GF-D8 (cell line): Measurements from ENCODE around the gene RAB27A.
"Not testable (repeated sequence)": the region's sequence is repeated elsewhere in the genome, so short reads cannot be mapped to it uniquely, and the experiment has no call there.

Experiments
- DNase-seq: peaks from one replicate; lab custom pipeline; 2025; lab: John Stamatoyannopoulos, UW

The RAB27A gene

DNA sequence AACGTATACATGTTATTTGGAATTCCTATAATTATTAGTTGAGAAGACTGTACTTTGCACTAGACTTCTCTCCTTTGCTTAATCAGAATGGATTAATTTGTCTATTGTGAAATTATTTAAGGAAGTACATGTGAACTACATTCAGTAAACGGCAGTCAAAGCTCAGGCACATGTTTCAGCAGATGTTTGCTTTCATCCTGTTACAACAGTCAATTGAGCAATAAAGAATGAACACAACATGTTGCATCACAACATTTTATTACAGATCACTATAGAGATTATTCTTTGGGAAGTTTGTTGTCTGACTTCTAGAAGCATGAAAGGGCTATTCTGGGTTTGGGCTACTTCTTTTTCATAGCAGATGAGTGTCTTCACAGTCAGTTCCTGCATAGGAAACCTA lies 39.2 kb downstream of the RAB27A start:
- peak; percentile 89 for DNase-seq

DNA sequence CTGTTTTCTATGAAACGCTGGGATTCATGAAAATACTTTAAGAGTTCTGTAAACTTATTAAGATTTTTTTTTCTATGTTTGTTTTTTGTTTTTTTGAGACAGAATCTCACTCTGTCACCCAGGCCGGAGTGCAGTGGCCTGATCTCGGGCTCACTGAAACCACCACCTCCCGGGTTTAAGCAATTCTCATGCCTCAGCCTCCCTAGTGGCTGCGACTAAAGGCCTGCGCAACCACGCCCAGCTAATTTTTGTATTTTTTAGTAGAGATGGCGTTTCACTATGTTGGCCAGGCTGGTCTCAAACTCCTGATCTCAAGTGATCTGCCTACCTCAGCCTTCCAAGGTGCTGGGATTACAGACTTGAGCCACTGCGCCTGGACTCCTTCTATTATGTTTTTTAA lies 39.7 kb downstream of the RAB27A start:
- not testable (repeated sequence) for DNase-seq

DNA sequence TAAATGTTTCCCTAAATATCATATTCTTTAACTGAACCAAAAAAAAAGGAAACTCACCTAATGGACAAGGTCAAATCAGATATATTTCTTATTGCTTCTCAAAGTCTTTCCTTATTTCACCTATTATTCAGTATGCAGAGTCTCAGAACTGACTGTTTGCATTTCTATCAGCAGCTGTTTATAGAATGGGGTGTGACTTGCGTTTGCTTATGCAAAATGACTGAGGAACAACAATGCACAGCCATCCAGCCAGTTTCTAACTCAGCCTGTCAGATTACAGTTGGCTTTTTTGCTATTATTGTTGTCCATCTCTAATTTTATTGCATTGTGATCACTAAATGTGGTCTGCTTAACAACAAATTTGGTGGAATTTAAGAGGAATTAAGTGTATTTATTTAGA lies 40.7 kb downstream of the RAB27A start:
- no peak for DNase-seq

GRCh38 chr15:55247766-55248427 lies 41.7 kb downstream of the RAB27A start:
- peak; percentile 12 for DNase-seq

DNA sequence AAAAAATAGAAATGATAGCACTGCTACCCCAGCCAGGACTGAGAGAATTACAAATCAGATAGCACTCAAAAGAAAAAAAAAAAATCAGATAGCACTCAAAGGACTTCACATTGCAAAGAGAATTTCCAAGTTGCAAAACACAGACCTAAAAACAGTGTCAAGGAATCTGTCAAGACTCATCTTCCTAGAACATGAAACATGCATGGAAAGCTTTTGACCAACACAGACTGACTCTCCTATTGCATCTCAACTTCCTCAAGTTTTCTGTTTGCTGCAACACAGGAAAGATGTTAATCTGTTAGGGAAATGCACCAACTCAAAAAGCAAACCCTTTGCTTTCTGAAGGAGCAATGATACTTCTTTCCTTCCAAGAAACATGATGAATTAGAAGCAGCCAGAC lies 42.3 kb downstream of the RAB27A start:
- DNase-seq, result peak; percentile 49

GRCh38 chr15:55246567-55246966 lies 43.0 kb downstream of the RAB27A start:
- no peak for DNase-seq

- no peak for DNase-seq
These were observed 44.6 kb downstream of the RAB27A start for GRCh38 chr15:55245059-55245458.

- DNase-seq, result no peak
These were observed 47.7 kb downstream of the RAB27A start for GRCh38 chr15:55241891-55242290.

- no peak for DNase-seq
These were observed 48.4 kb downstream of the RAB27A start for GRCh38 chr15:55241186-55241585.

- no peak for DNase-seq
These were observed 49.4 kb downstream of the RAB27A start for GRCh38 chr15:55240125-55240760.

DNA sequence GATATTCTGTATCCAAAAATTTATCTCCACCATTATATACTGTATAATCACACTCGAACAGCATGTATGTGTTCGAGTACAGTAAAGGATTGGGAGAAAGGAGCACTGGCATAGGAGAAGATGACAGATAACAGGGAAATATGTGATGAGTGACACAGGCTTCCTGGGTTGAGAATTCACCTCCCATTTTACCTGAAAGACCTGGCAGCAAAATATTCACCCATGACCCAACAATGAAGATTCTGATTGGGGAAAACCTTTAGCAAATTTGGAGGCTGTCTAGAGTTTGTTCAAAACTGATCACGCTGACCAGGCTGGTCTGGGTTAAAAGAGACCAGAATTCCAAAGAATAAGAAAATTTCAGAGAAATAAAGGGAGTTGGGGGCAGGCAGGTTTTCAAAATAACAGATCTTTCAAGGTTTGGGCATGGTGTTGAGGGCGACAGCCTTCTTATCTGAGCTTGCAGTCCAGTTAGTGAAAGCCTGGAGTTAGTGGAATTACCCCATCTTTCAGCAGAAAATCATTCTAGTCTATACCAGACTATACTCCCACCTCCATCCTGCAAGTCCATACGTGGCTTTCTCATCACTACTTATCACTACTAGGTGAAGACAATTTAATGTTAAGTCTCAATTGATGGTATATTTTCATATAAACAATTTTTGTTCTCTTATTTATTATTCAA lies 50.0 kb downstream of the RAB27A start:
- DNase-seq, result no peak

GRCh38 chr15:55238877-55239276 lies 50.7 kb downstream of the RAB27A start:
- DNase-seq, result no peak

- no peak for DNase-seq
These were observed 52.1 kb downstream of the RAB27A start for GRCh38 chr15:55237219-55238130.

- DNase-seq, result no peak
These were observed 54.0 kb downstream of the RAB27A start for GRCh38 chr15:55235546-55236036.

- DNase-seq, result no peak
These were observed 54.9 kb downstream of the RAB27A start for GRCh38 chr15:55234800-55235104.

DNA sequence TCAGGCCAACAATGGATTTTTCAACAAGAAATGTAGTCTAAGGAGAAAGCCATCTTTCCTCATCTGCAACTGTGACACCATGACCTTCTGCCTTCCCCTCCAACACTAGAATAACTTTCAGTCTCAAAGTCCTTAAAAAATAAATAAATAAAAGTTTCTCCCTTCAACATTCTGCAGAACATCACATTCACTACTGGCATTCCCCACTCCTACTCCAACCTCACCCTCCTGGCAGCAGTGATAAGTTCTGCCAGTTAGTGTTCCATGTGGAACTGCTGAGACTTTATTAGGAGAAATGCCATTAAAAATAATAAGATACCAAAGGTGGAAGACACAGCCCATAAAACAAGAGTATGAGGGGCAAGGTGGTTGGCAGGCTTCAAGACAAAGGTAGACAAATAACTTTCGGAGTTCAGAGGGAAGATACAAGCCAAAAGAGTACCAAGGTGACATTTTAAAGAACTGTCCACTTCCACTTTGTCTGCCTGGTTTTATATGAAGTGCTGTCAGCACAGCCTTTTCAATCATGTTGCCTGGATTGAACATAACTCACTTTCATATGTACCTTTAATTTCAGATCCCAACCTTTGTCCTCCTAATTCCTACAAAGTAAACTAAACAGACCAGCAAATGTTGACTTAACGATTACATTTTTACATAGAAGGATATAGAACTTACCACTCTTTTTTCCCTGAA lies 55.4 kb downstream of the RAB27A start:
- no peak for DNase-seq

DNA sequence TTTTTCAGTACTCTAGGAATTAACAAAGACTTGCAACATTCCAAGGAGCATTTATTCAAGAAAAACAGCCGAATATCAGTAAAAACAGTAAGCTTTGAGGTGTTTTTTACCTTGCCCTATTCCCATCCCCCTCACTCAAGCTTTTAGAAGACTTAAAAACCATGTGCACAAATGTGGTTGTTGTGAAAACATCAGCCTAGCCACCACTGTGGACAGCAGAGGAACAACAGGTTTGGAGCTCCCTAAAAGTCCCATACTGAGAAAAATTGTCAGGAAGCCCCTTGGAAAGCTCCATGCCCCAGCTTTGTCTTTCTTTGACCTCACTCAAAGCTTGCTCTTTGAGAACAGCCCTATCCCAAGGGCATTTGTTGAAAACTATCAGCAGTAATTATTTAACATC lies 58.2 kb downstream of the RAB27A start:
- no peak for DNase-seq

- DNase-seq, result no peak
These were observed 58.7 kb downstream of the RAB27A start for GRCh38 chr15:55230953-55231352.

GRCh38 chr15:55230051-55230670 lies 59.5 kb downstream of the RAB27A start:
- no peak for DNase-seq

- no peak for DNase-seq
These were observed 63.5 kb downstream of the RAB27A start for GRCh38 chr15:55226127-55226526.

- peak; percentile 78 for DNase-seq
These were observed 64.7 kb downstream of the RAB27A start for GRCh38 chr15:55224892-55225291.
